Measurements from ENCODE around the gene GINS3. TPM values are rescaled to one million over a fixed set of nuclear protein-coding genes. Genes with fewer than 3 reads are reported as not detected.

GINS3 gene
- total and polyA plus RNA-seq, 2 experiments from 2014 or later: 2.1 to 3.0 TPM

GRCh38 chr16:58379736-58380135 lies 12.5 kb upstream of the GINS3 start:
- no peaks in the 10 kb centered on the region for H3K9me2 ChIP-seq (replicated peaks; ENCODE audit: insufficient read depth)
- H3K79me2 ChIP-seq: no peaks in the 10 kb centered on the region
- H3K4me1 ChIP-seq (ENCODE audit: insufficient read depth): no peaks in the 10 kb centered on the region
- no peaks in the 10 kb centered on the region for H3K36me3 ChIP-seq (replicated peaks; ENCODE audit: insufficient read depth, low read depth)
- H3K9me3 ChIP-seq (ENCODE audit: low read depth): no peaks in the 10 kb centered on the region
- H4K20me1 ChIP-seq (ENCODE audit: insufficient read depth, poor library complexity, severe bottlenecking): no peaks in the 10 kb centered on the region
- no peak overlapping the region for H2AFZ ChIP-seq
- H3K4me2 ChIP-seq: no peak overlapping the region
- H3K4me3 ChIP-seq: no peak overlapping the region
- DNase-seq (ENCODE audit: low spot score): no peak
- no peak overlapping the region for H3K27ac ChIP-seq
- H3K27me3 ChIP-seq: peaks cover 8% of the 10 kb centered on the region
- TF ChIP-seq EZH2phosphoT487 (IDR thresholded peaks at IDR 0.05; ENCODE audit: low read depth, severe bottlenecking, unreplicated experiment): no peak
- TF ChIP-seq CTCF (IDR thresholded peaks at IDR 0.05; ENCODE audit: poor library complexity): no peak
- TF ChIP-seq EZH2 (IDR thresholded peaks at IDR 0.05; ENCODE audit: borderline replicate concordance): no peak
- 83% methylated on average over 4 of the region's 4 CpGs for WGBS (ENCODE audit: low lambda C conversion rate, missing lambda C conversion rate)

- H2AFZ ChIP-seq: no peak overlapping the region
- H3K4me2 ChIP-seq: no peak overlapping the region
- TF ChIP-seq CTCF (IDR thresholded peaks at IDR 0.05; ENCODE audit: poor library complexity): no peak
- H3K79me2 ChIP-seq: no peaks in the 10 kb centered on the region
- no peaks in the 10 kb centered on the region for H3K9me2 ChIP-seq (replicated peaks; ENCODE audit: insufficient read depth)
- H3K4me1 ChIP-seq (ENCODE audit: insufficient read depth): no peaks in the 10 kb centered on the region
- H3K27me3 ChIP-seq: peaks cover 8% of the 10 kb centered on the region
- H3K27ac ChIP-seq: no peak overlapping the region
- H4K20me1 ChIP-seq (ENCODE audit: insufficient read depth, poor library complexity, severe bottlenecking): no peaks in the 10 kb centered on the region
- no peak for DNase-seq (ENCODE audit: low spot score)
- no peak overlapping the region for H3K4me3 ChIP-seq
- no peaks in the 10 kb centered on the region for H3K9me3 ChIP-seq (ENCODE audit: low read depth)
- 66% methylated on average over 1 of the region's 1 CpG for WGBS (ENCODE audit: low lambda C conversion rate, missing lambda C conversion rate)
- H3K36me3 ChIP-seq (replicated peaks; ENCODE audit: insufficient read depth, low read depth): no peaks in the 10 kb centered on the region
These were observed 10.6 kb upstream of the GINS3 start for GRCh38 chr16:58381661-58382060.

- Histone ChIP-seq H3K27me3 (peaks cover 7% of the 10 kb centered on the region), H3K36me3 (replicated peaks; ENCODE audit: insufficient read depth, low read depth) (no peaks in the 10 kb centered on the region), H4K20me1 (ENCODE audit: insufficient read depth, poor library complexity, severe bottlenecking) (no peaks in the 10 kb centered on the region), H2AFZ (no peak overlapping the region), H3K27ac (no peak overlapping the region), H3K79me2 (no peaks in the 10 kb centered on the region), H3K4me3 (no peak overlapping the region), H3K9me2 (replicated peaks; ENCODE audit: insufficient read depth) (no peaks in the 10 kb centered on the region), H3K9me3 (ENCODE audit: low read depth) (no peaks in the 10 kb centered on the region), H3K4me1 (ENCODE audit: insufficient read depth) (no peaks in the 10 kb centered on the region), H3K4me2 (no peak overlapping the region)
- 92% methylated on average over 5 of the region's 5 CpGs for WGBS (ENCODE audit: low lambda C conversion rate, missing lambda C conversion rate)
- DNase-seq (ENCODE audit: low spot score): no peak
- TF ChIP-seq EZH2phosphoT487 (IDR thresholded peaks at IDR 0.05; ENCODE audit: low read depth, severe bottlenecking, unreplicated experiment): no peak
- TF ChIP-seq EZH2 (IDR thresholded peaks at IDR 0.05; ENCODE audit: borderline replicate concordance): no peak
- TF ChIP-seq CTCF (IDR thresholded peaks at IDR 0.05; ENCODE audit: poor library complexity): no peak
These were observed 7.7 kb upstream of the GINS3 start for GRCh38 chr16:58384437-58385055.
